HepG2 (cell line): ENCODE data around the gene C20orf204. TPM values are rescaled to one million over a fixed set of nuclear protein-coding genes. Genes with fewer than 3 reads are reported as not detected.

Experiments
- CHD4 ChIP-seq: fragments of 200-600 bp; sonication (generic); IDR thresholded peaks from 2 replicates; pipeline ENCODE4 v1.7.0; 2017; ENCODE audit warnings: mild to moderate bottlenecking, low read length, borderline replicate concordance
- CSRNP1 ChIP-seq: sonication (generic); formaldehyde crosslinking; IDR thresholded peaks from 2 replicates; pipeline ENCODE4 v1.8.1; 2023; ENCODE audit warnings: mild to moderate bottlenecking, missing genetic modification reagents
- ERF ChIP-seq: IDR thresholded peaks from 2 replicates; pipeline ENCODE4 v1.6.1; 2018; ENCODE audit warnings: missing biosample characterization, missing genetic modification reagents
- FOXA1 ChIP-seq, 2 experiments: fragments of 450-650 bp in 1 of 2; sonication (generic) in 1 of 2; formaldehyde crosslinking in 1 of 2; IDR thresholded peaks; 2 replicates each; pipeline versions ENCODE4 v1.4.0 to v1.6.1; 2016 to 2020; ENCODE audit warnings: missing genetic modification reagents in 1 of 2
- FOXA3 ChIP-seq: IDR thresholded peaks from 2 replicates; pipeline ENCODE4 v1.6.1; 2016; ENCODE audit warnings: missing genetic modification reagents, missing compliant biosample characterization
- GATA4 ChIP-seq: sonication (generic); IDR thresholded peaks from 2 replicates; pipeline ENCODE4 v1.6.1; 2016; ENCODE audit warnings: antibody characterized with exemption, low read depth, borderline replicate concordance
- HOXD1 ChIP-seq: sonication (generic); formaldehyde crosslinking; IDR thresholded peaks from 2 replicates; pipeline ENCODE4 v1.5.0; 2020; ENCODE audit warnings: missing genetic modification reagents
- KAT7 ChIP-seq: IDR thresholded peaks from 2 replicates; pipeline ENCODE4 v1.6.1; 2018; ENCODE audit warnings: borderline replicate concordance, missing compliant biosample characterization
- MED13 ChIP-seq: sonication (generic); formaldehyde crosslinking; IDR thresholded peaks from 2 replicates; pipeline ENCODE4 v1.5.0; 2020; ENCODE audit warnings: missing genetic modification reagents
- NKX3-1 ChIP-seq: sonication (generic); formaldehyde crosslinking; IDR thresholded peaks from 2 replicates; pipeline ENCODE4 v1.5.0; 2020; ENCODE audit warnings: missing genetic modification reagents
- PITX1 ChIP-seq: sonication (generic); formaldehyde crosslinking; IDR thresholded peaks from 2 replicates; pipeline ENCODE4 v1.5.1; 2020; ENCODE audit warnings: mild to moderate bottlenecking, missing genetic modification reagents
- RCOR2 ChIP-seq: IDR thresholded peaks from 2 replicates; pipeline ENCODE4 v1.6.1; 2016; ENCODE audit warnings: missing biosample characterization, missing genetic modification reagents
- REXO4 ChIP-seq: sonication (generic); formaldehyde crosslinking; IDR thresholded peaks from 2 replicates; pipeline ENCODE4 v1.8.0; 2022; ENCODE audit warnings: missing genetic modification reagents, mild to moderate bottlenecking, borderline replicate concordance
- SIN3B ChIP-seq: fragments of 150-350 bp; IDR thresholded peaks from 2 replicates; pipeline ENCODE4 v1.6.1; 2014; ENCODE audit warnings: low read length
- SNAPC2 ChIP-seq: sonication (generic); formaldehyde crosslinking; IDR thresholded peaks from 2 replicates; pipeline ENCODE4 v1.8.1; 2022; ENCODE audit warnings: mild to moderate bottlenecking, missing genetic modification reagents
- SPEN ChIP-seq: sonication (generic); formaldehyde crosslinking; IDR thresholded peaks from 2 replicates; pipeline ENCODE4 v1.5.1; 2020; ENCODE audit warnings: low read depth, mild to moderate bottlenecking, missing genetic modification reagents
- TERF1 ChIP-seq: sonication (generic); formaldehyde crosslinking; IDR thresholded peaks from 2 replicates; pipeline ENCODE4 v1.8.0; 2022; ENCODE audit warnings: mild to moderate bottlenecking, missing genetic modification reagents, moderate library complexity
- TMF1 ChIP-seq: sonication (generic); formaldehyde crosslinking; IDR thresholded peaks from 2 replicates; pipeline ENCODE4 v1.8.1; 2022; ENCODE audit warnings: low read depth, missing genetic modification reagents
- ZNF17 ChIP-seq: sonication (generic); formaldehyde crosslinking; IDR thresholded peaks from 2 replicates; pipeline ENCODE4 v1.5.0; 2020; ENCODE audit warnings: mild to moderate bottlenecking, missing genetic modification reagents
- ZNF709 ChIP-seq: sonication (generic); formaldehyde crosslinking; IDR thresholded peaks from 2 replicates; pipeline ENCODE4 v1.5.0; 2020; ENCODE audit warnings: mild to moderate bottlenecking, missing genetic modification reagents
- polyA plus RNA-seq, 8 experiments: library from polyadenylated mRNA; depleted of rRNA in 3 of 8; stranded (reverse) in 7 of 8; unstranded in 1 of 8; fragments of >200 nt; fragmentation: Illumina TruSeq in 4 of 8; extraction: Trizol in 4 of 8; gene quantifications; 2 replicates each; pipeline versions ENCODE4 v1.2.1 to v1.2.3, GENCODE V29; 2011 to 2016; ENCODE audit warnings: low read depth in 4 of 8, missing spikeins in 1 of 8, mixed read lengths in 1 of 8; ENCODE audit not compliant: insufficient read depth in 1 of 8
- total RNA-seq, 5 experiments: library from RNA; depleted of rRNA; stranded (reverse); fragments of >200 nt; fragmentation: Illumina TruSeq; extraction: Trizol; gene quantifications; 2 replicates each; pipeline ENCODE4 v1.2.3, GENCODE V29; 2016; ENCODE audit warnings: low read depth in 1 of 5
- TF ChIP-seq, protein P1 (sequence below): sonication (generic); formaldehyde crosslinking; IDR thresholded peaks from 2 replicates; pipeline ENCODE4 v1.4.0; 2020; ENCODE audit warnings: missing genetic modification reagents, borderline replicate concordance
- TF ChIP-seq, protein P2 (sequence below): IDR thresholded peaks from 2 replicates; pipeline ENCODE4 v1.6.1; 2012; ENCODE audit warnings: inconsistent platforms
- TF ChIP-seq, protein P3 (sequence below): sonication (generic); formaldehyde crosslinking; IDR thresholded peaks from 2 replicates; pipeline ENCODE4 v1.5.1; 2020; ENCODE audit warnings: mild to moderate bottlenecking, moderate library complexity, missing genetic modification reagents

C20orf204 gene
- total and polyA plus RNA-seq, 2 of the 13 experiments (the other 11 are each of a cell fraction or from before 2014, with no cell fraction given) = 22.1 to 80.0 TPM

DNA sequence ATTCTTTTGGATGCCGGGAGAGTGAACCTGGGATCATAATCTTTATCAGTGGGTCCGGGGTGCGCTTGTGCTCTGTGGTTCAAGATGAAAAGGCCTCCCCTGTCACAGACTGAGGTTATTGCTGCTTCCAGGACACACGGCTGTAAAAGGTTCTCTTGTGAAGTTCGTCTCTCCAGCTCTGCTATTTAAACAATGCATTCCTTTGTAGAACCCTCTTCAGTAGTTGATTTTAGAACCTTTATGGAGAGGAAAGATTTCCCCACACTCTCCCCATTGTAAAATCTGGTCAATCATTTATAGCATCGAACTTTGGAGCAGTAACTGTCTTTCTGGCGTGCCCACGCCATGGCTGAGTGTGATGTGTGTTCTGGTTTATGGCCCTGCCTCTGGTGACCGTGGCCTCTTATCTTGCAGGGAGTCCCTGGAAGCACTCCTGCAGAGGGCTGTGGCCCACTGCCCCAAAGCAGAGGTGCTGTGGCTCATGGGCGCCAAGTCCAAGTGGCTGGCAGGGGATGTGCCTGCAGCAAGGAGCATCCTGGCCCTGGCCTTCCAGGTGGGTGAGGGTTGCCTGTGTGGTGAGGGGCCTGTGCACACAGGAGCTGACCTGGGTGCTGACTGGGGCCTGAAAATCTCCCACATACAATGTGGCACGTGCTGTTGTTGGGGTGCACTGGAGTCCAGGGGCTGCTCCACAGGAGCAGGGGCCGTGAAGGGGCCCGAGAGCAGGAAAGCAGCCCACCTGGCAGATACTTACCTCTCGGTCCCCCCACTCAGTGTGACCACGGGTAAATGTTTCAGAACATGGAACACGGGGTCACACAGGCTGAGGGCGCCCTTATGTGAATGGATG is 11.6 kb upstream of the C20orf204 start (continued):
- TF ChIP-seq, protein P1, sequence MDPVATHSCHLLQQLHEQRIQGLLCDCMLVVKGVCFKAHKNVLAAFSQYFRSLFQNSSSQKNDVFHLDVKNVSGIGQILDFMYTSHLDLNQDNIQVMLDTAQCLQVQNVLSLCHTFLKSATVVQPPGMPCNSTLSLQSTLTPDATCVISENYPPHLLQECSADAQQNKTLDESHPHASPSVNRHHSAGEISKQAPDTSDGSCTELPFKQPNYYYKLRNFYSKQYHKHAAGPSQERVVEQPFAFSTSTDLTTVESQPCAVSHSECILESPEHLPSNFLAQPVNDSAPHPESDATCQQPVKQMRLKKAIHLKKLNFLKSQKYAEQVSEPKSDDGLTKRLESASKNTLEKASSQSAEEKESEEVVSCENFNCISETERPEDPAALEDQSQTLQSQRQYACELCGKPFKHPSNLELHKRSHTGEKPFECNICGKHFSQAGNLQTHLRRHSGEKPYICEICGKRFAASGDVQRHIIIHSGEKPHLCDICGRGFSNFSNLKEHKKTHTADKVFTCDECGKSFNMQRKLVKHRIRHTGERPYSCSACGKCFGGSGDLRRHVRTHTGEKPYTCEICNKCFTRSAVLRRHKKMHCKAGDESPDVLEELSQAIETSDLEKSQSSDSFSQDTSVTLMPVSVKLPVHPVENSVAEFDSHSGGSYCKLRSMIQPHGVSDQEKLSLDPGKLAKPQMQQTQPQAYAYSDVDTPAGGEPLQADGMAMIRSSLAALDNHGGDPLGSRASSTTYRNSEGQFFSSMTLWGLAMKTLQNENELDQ (CRISPR knock-in tag) = no peak
- TF ChIP-seq SPEN (no peak; the same call in 1 of the 2 replicates), ERF (CRISPR knock-in tag) (no peak; the same call in 1 of the 2 replicates), NKX3-1 (no peak), KAT7 (CRISPR knock-in tag) (no peak), RCOR2 (CRISPR knock-in tag) (0 out of 2 replicates have a peak, but pooled peaks have one; percentile 80), CSRNP1 (peak; percentile 92), ZNF17 (no peak), SNAPC2 (CRISPR knock-in tag) (peak; percentile 81), REXO4 (CRISPR knock-in tag) (no peak; the same call in 1 of the 2 replicates), PITX1 (CRISPR knock-in tag) (peak; percentile 76), SIN3B (no peak), CHD4 (no peak; the same call in 1 of the 2 replicates), FOXA1 (IDR thresholded peaks at IDR 0.05) (0 out of 2 replicates have a peak, but pooled peaks have one; percentile 7), FOXA1 (CRISPR knock-in tag; IDR thresholded peaks at IDR 0.05) (no peak), MED13 (no peak), TMF1 (CRISPR knock-in tag) (peak; percentile 97), TERF1 (CRISPR knock-in tag) (0 out of 2 replicates have a peak, but pooled peaks have one; percentile 78), ZNF709 (CRISPR knock-in tag) (no peak), GATA4 (peak; percentile 70; the same call in 1 of the 2 replicates), HOXD1 (CRISPR knock-in tag) (0 out of 2 replicates have a peak, but pooled peaks have one; percentile 62), FOXA3 (peak; percentile 77)
- TF ChIP-seq, protein P2, sequence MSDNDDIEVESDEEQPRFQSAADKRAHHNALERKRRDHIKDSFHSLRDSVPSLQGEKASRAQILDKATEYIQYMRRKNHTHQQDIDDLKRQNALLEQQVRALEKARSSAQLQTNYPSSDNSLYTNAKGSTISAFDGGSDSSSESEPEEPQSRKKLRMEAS = peak; percentile 91
- TF ChIP-seq, protein P3, sequence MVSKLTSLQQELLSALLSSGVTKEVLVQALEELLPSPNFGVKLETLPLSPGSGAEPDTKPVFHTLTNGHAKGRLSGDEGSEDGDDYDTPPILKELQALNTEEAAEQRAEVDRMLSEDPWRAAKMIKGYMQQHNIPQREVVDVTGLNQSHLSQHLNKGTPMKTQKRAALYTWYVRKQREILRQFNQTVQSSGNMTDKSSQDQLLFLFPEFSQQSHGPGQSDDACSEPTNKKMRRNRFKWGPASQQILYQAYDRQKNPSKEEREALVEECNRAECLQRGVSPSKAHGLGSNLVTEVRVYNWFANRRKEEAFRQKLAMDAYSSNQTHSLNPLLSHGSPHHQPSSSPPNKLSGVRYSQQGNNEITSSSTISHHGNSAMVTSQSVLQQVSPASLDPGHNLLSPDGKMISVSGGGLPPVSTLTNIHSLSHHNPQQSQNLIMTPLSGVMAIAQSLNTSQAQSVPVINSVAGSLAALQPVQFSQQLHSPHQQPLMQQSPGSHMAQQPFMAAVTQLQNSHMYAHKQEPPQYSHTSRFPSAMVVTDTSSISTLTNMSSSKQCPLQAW (CRISPR knock-in tag) = peak; percentile 99
